ENCODE results near the gene FBXO42. TPM values are rescaled to one million over a fixed set of nuclear protein-coding genes. Genes with fewer than 3 reads are reported as not detected.

The FBXO42 gene
- total and polyA plus RNA-seq, 2 donors (not counting 3 experiments of a cell fraction or from before 2014, with no cell fraction given) = 16.3 to 20.4 TPM

DNA sequence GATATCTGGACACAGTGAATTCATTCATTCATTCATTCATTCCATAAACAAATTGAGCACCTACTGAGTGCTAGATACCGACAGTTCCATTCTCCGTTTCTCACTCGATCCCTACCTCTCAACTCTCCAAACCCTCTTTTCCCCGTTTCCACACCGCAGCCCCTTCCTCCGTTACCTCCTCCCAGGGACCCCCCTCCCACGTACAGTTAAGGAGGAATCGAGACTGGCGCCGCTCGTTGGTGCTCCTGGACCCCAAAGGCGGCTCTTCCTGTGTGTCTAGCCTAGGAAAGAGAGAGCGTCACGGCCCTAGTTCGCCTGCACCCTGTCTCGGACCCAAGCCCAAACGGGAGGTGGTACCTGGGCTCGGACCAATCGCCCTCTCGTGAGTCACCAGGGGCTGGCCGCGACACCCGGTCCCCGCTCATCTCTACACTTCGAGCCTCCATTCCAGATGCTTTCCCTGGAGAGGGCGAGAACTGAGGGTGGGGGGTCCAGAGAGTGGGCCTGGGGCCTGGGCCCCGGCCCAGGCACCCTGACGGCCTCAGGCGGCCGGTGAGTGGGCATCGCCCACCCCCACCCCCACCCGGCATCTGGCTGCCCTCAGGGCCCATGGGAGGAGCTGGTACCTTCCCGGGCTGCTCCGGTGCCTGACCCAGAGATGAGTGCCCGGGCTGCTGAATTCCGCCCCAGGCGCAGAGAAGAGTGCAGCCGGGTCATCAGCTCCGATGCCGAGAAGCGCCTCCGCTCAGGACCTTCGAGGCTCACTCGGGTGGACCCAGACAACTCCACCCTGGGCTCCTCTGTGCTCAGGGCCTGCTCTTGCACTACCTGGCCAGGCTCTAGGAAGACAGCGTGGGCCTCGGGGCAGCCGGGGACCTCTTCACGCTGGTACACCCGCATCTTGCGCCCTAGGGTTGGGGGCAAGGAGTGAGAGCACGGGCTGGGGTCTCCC is 144.7 kb downstream of the FBXO42 start:
- peak overlapping the region; percentile 71 for H3K9ac ChIP-seq (replicated peaks; ENCODE audit: extremely low read depth, insufficient read depth, low read length)
- H3K36me3 ChIP-seq (ENCODE audit: control insufficient read depth in 2 of 2, extremely low read depth in 1 of 2, insufficient read depth in 2 of 2, low read length in 2 of 2) = no peaks in the 10 kb centered on the region
- H3K4me3 ChIP-seq (replicated peaks in 1 of 3; ENCODE audit: insufficient read depth in 1 of 3, low read depth in 1 of 3, low read length in 3 of 3) = peak overlapping the region; percentile 23 to 57 (median 50)
- H3K4me2 ChIP-seq (ENCODE audit: insufficient read depth, low read length) = peak overlapping the region; percentile 83
- FAIRE-seq (no peak), DNase-seq (ENCODE audit: low read depth, low spot score) (no peak)
- peak overlapping the region; percentile 49 for H3K27ac ChIP-seq (ENCODE audit: insufficient read depth, low read depth, low read length)
- no TSS peak for BruUV-seq (replicated peaks)
- ChIA-PET POLR2A (interaction anchor here (1.0 to 1.1 kb wide), 2 partner anchors 8 to 10 kb away, joined by 4 to 8 read pairs; no protein-coding TSS in a partner anchor), CTCF (interaction anchor here (1.0 to 1.7 kb wide), 4 partner anchors 9 to 156 kb away, joined by 4 to 11 read pairs (median 8); no protein-coding TSS in a partner anchor)
- H3K27me3 ChIP-seq (ENCODE audit: control insufficient read depth in 2 of 2, insufficient read depth in 2 of 2, low read length in 2 of 2) = no peaks in the 10 kb centered on the region
- dilution Hi-C loops (cut with MboI; ENCODE audit: extremely low pct_ligation_motif_present, low sequenced_read_pairs) = no loop called here
- no peak for TF ChIP-seq POLR2A (IDR thresholded peaks at IDR 0.05; ENCODE audit: low read depth, low read length)
- TF ChIP-seq, protein P1, sequence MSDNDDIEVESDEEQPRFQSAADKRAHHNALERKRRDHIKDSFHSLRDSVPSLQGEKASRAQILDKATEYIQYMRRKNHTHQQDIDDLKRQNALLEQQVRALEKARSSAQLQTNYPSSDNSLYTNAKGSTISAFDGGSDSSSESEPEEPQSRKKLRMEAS (IDR thresholded peaks at IDR 0.05; ENCODE audit: insufficient read depth, insufficient read length) = no peak
- no peak for TF ChIP-seq POLR2AphosphoS5 (IDR thresholded peaks at IDR 0.05; ENCODE audit: insufficient read depth, low read depth, low read length)
- no peak for TF ChIP-seq GATA2 (IDR thresholded peaks at IDR 0.05; ENCODE audit: insufficient read depth, insufficient read length, low read depth, low read length)
- no peaks in the 10 kb centered on the region for H3K9me1 ChIP-seq (replicated peaks; ENCODE audit: control insufficient read depth, extremely low read depth, insufficient read depth, low read length)
- H3K9me3 ChIP-seq (replicated peaks; ENCODE audit: control insufficient read depth, insufficient read depth, low read length) = no peaks in the 10 kb centered on the region
- peaks cover 9% of the 10 kb centered on the region for H3K4me1 ChIP-seq (ENCODE audit: control insufficient read depth, extremely low read depth, insufficient read depth, low read length)
- H3K79me2 ChIP-seq (ENCODE audit: control insufficient read depth, insufficient read depth, low read length) = no peaks in the 10 kb centered on the region
- peak overlapping the region; percentile 87 for H2AFZ ChIP-seq (ENCODE audit: low read depth, low read length)
- H4K20me1 ChIP-seq (replicated peaks; ENCODE audit: control insufficient read depth, extremely low read depth, insufficient read depth, low read length) = no peaks in the 10 kb centered on the region
- intact Hi-C loops (cut with micrococcal nuclease) = loop anchor here (2.0 to 10.0 kb wide), 3 partner anchors 29 to 237 kb away; partner anchors contain the start of genes CPLANE2, FBXO42 and NECAP2

All from endothelial cell of umbilical vein (primary cell).